Measurements from ENCODE around the gene MTA2. TPM values are rescaled to one million over a fixed set of nuclear protein-coding genes. Genes with fewer than 3 reads are reported as not detected.

MTA2 gene
- total RNA-seq, 1 experiment from 2014 or later: 120 TPM

- BruUV-seq (replicated peaks): TSS peak; percentile 99
- Histone ChIP-seq H3K27me3 (ENCODE audit: insufficient read depth, low read depth) (no peaks in the 10 kb centered on the region), H3K4me3 (peak overlapping the region; percentile 44; the same call in 1 of the 2 replicates), H3K4me2 (peak overlapping the region; percentile 75), H3K27ac (peak overlapping the region; percentile 86), H3K36me3 (ENCODE audit: low read depth) (peaks cover 17% of the 10 kb centered on the region; the same call in 1 of the 2 replicates), H3F3A (ENCODE audit: insufficient read depth, low read depth) (peaks cover 51% of the 10 kb centered on the region), H2AFZ (0 out of 2 replicates have a peak overlapping the region, but pooled peaks have one; percentile 14), H3K9me3 (ENCODE audit: insufficient read depth, low read depth) (no peaks in the 10 kb centered on the region), H3K79me2 (ENCODE audit: low read depth) (peaks cover 18% of the 10 kb centered on the region), H3K9me2 (ENCODE audit: insufficient read depth) (no peaks in the 10 kb centered on the region), H3K4me1 (replicated peaks; ENCODE audit: insufficient read depth) (peaks cover 20% of the 10 kb centered on the region), H4K20me1 (ENCODE audit: insufficient read depth) (no peaks in the 10 kb centered on the region)
- CTCF ChIA-PET: interaction anchor here (0.6 kb wide), 1 partner anchor 108 kb away, joined by 6 read pairs; no protein-coding TSS in a partner anchor
- TF ChIP-seq EZH2 (IDR thresholded peaks at IDR 0.05; ENCODE audit: low read depth) (no peak), CTCF (conservative IDR thresholded peaks at IDR 0.05) (no peak)
- POLR2A ChIA-PET (ENCODE audit: unreplicated experiment): interaction anchor here (0.6 to 1.6 kb wide), 8 partner anchors 31 to 1058 kb away, joined by 3 to 15 read pairs (median 4); partner anchors contain the start of genes C11orf98, CSKMT, INTS5 and TUT1
- DNase-seq: no peak
- intact Hi-C loops (cut with micrococcal nuclease; ENCODE audit: unreplicated experiment): loop anchor here (1.0 to 5.0 kb wide), 3 partner anchors 24 to 45 kb away; partner anchors contain the start of genes C11orf98, CSKMT, GANAB and TUT1
Observed at GRCh38 chr11:62622476-62623089, 20.9 kb upstream of the MTA2 start.

GRCh38 chr11:62621567-62622470 lies 20.2 kb upstream of the MTA2 start, which contains the start of gene B3GAT3:
Gene B3GAT3 (minus strand): TSS chr11:62621986. CDS start chr11:62621947, 39 bp downstream.
- H3F3A ChIP-seq (ENCODE audit: insufficient read depth, low read depth): peaks cover 51% of the 10 kb centered on the region
- H3K27ac ChIP-seq: peak within 1 kb of the TSS; percentile 86
- no peaks in the 10 kb centered on the region for H3K9me2 ChIP-seq (ENCODE audit: insufficient read depth)
- H3K9me3 ChIP-seq (ENCODE audit: insufficient read depth, low read depth): no peaks in the 10 kb centered on the region
- peak within 1 kb of the TSS; percentile 79 for H3K4me3 ChIP-seq
- intact Hi-C loops (cut with micrococcal nuclease; ENCODE audit: unreplicated experiment): loop anchor here (1.0 to 5.0 kb wide), 3 partner anchors 24 to 45 kb away; partner anchors contain the start of genes C11orf98, CSKMT, GANAB and TUT1
- H3K4me1 ChIP-seq (replicated peaks; ENCODE audit: insufficient read depth): peaks cover 20% of the 10 kb centered on the region
- no TSS peak for BruUV-seq (replicated peaks)
- peak within 1 kb of the TSS; percentile 75 for H3K4me2 ChIP-seq
- peaks cover 13% of the 10 kb centered on the region; the same call in 1 of the 2 replicates for H3K36me3 ChIP-seq (ENCODE audit: low read depth)
- TF ChIP-seq CTCF (conservative IDR thresholded peaks at IDR 0.05) (no peak), EZH2 (IDR thresholded peaks at IDR 0.05; ENCODE audit: low read depth) (no peak)
- peak within 1 kb of the TSS; percentile 88 for H2AFZ ChIP-seq
- ChIA-PET CTCF (interaction anchor here (0.6 to 1.0 kb wide), 3 partner anchors 30 to 165 kb away, joined by 3 to 6 read pairs (median 5); partner anchors contain the start of gene TUT1), POLR2A (ENCODE audit: unreplicated experiment) (interaction anchor here (0.6 to 1.6 kb wide), 13 partner anchors 9 to 1059 kb away, joined by 3 to 15 read pairs (median 4); partner anchors contain the start of genes C11orf98, CSKMT, EML3 and HNRNPUL2)
- H3K27me3 ChIP-seq (ENCODE audit: insufficient read depth, low read depth): no peaks in the 10 kb centered on the region
- H3K79me2 ChIP-seq (ENCODE audit: low read depth): peaks cover 18% of the 10 kb centered on the region
- peak; percentile 97 to 100 for DNase-seq
- no peaks in the 10 kb centered on the region for H4K20me1 ChIP-seq (ENCODE audit: insufficient read depth)
